Gastrocnemius medialis (tissue), 4 donors: ENCODE results near the gene SWAP70.

Experiments used
- POLR2A ChIP-seq, 2 donors: fragments of 450-650 bp; IDR thresholded peaks; one replicate each; pipeline ENCODE4 v1.6.1; 2017; ENCODE audit warnings: antibody characterized with exemption in 2 of 2, mild to moderate bottlenecking in 2 of 2, moderate library complexity in 2 of 2
- TF ChIP-seq, protein P1 (sequence below), 5 experiments: fragments of 450-650 bp in 3 of 5; fragments of 200-600 bp in 2 of 5; sonication (generic) in 2 of 5; IDR thresholded peaks in 4 of 5; conservative IDR thresholded peaks in 1 of 5; 1 replicate in 4 of 5; 2 replicates in 1 of 5; pipeline ENCODE4 v1.5.1; 2016 to 2019; ENCODE audit warnings: antibody characterized with exemption in 5 of 5, mild to moderate bottlenecking in 3 of 5, moderate library complexity in 3 of 5

- no peak for TF ChIP-seq POLR2A (IDR thresholded peaks at IDR 0.05)
- TF ChIP-seq, protein P1, sequence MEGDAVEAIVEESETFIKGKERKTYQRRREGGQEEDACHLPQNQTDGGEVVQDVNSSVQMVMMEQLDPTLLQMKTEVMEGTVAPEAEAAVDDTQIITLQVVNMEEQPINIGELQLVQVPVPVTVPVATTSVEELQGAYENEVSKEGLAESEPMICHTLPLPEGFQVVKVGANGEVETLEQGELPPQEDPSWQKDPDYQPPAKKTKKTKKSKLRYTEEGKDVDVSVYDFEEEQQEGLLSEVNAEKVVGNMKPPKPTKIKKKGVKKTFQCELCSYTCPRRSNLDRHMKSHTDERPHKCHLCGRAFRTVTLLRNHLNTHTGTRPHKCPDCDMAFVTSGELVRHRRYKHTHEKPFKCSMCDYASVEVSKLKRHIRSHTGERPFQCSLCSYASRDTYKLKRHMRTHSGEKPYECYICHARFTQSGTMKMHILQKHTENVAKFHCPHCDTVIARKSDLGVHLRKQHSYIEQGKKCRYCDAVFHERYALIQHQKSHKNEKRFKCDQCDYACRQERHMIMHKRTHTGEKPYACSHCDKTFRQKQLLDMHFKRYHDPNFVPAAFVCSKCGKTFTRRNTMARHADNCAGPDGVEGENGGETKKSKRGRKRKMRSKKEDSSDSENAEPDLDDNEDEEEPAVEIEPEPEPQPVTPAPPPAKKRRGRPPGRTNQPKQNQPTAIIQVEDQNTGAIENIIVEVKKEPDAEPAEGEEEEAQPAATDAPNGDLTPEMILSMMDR (IDR thresholded peaks at IDR 0.05 in 4 of 5, conservative IDR thresholded peaks at IDR 0.05 in 1 of 5), result no peak
Measured at GRCh38 chr11:9703280-9703679, 39.4 kb downstream of the SWAP70 start.
